Neural cell (in vitro differentiated cells): ENCODE data around the gene MARF1. TPM values are rescaled to one million over a fixed set of nuclear protein-coding genes. Genes with fewer than 3 reads are reported as not detected.

Experiments used
- H2AFZ ChIP-seq: fragments of 200-600, 300-800 bp; sonication (generic), shearing (Covaris generic); 2 replicates; pipeline ENCODE4 v1.6.0; 2014; ENCODE audit warnings: low read depth, mild to moderate bottlenecking, antibody characterized with exemption, low read length, moderate library complexity
- H3F3A ChIP-seq: fragments of 200-600 bp; shearing (Covaris generic); 2 replicates; pipeline ENCODE4 v1.6.1; 2016; ENCODE audit warnings: mild to moderate bottlenecking, moderate library complexity, mixed read lengths, antibody characterized with exemption, low read length; ENCODE audit not compliant: insufficient read depth, poor library complexity, severe bottlenecking
- H3K27ac ChIP-seq: fragments of 200-600, 300-800 bp; sonication (generic), shearing (Covaris generic); 2 replicates; pipeline ENCODE4 v1.5.1; 2014; ENCODE audit warnings: mild to moderate bottlenecking, low read length, moderate library complexity
- H3K27me3 ChIP-seq: fragments of 300-800, 200-600 bp; sonication (generic), shearing (Covaris generic); 2 replicates; pipeline ENCODE4 v1.6.0; 2014; ENCODE audit warnings: mild to moderate bottlenecking, low read depth, low read length, moderate library complexity; ENCODE audit not compliant: insufficient read depth
- H3K36me3 ChIP-seq: fragments of 300-800, 200-600 bp; sonication (generic), shearing (Covaris generic); 2 replicates; pipeline ENCODE4 v1.5.1; 2014; ENCODE audit warnings: mild to moderate bottlenecking, antibody characterized with exemption, low read length, moderate library complexity; ENCODE audit not compliant: insufficient read depth
- H3K4me2 ChIP-seq: fragments of 300-800, 200-600 bp; sonication (generic), shearing (Covaris generic); 2 replicates; pipeline ENCODE4 v1.6.0; 2014; ENCODE audit warnings: mild to moderate bottlenecking, low read length
- H3K4me3 ChIP-seq: fragments of 300-800, 200-600 bp; sonication (generic), shearing (Covaris generic); 2 replicates; pipeline ENCODE4 v1.5.1; 2014; ENCODE audit warnings: mild to moderate bottlenecking, low read length, moderate library complexity
- H3K79me2 ChIP-seq: fragments of 200-600 bp; shearing (Covaris generic); replicated peaks from 2 replicates; pipeline ENCODE4 v1.6.0; 2014; ENCODE audit warnings: mild to moderate bottlenecking, low read length, moderate library complexity; ENCODE audit not compliant: insufficient read depth
- H3K9ac ChIP-seq: fragments of 300-800, 200-600 bp; sonication (generic), shearing (Covaris generic); 2 replicates; pipeline ENCODE4 v1.6.1; 2016; ENCODE audit warnings: mild to moderate bottlenecking, low read length, mixed read lengths
- H3K9me2 ChIP-seq: fragments of 200-600 bp; shearing (Covaris generic); 2 replicates; pipeline ENCODE4 v1.6.1; 2016; ENCODE audit warnings: mild to moderate bottlenecking, low read length, mixed read lengths; ENCODE audit not compliant: insufficient read depth
- H3K9me3 ChIP-seq: fragments of 200-600, 300-800 bp; sonication (generic), shearing (Covaris generic); 2 replicates; pipeline ENCODE4 v1.6.1; 2016; ENCODE audit warnings: mild to moderate bottlenecking, mixed run types, low read length, moderate library complexity, mixed read lengths
- H4K20me1 ChIP-seq: fragments of 200-600 bp; shearing (Covaris generic); 2 replicates; pipeline ENCODE4 v1.6.1; 2016; ENCODE audit warnings: mild to moderate bottlenecking, mixed run types; ENCODE audit not compliant: insufficient read depth
- CTCF ChIP-seq: fragments of 450-650 bp; IDR thresholded peaks from 2 replicates; pipeline ENCODE4 v1.5.1; 2014; ENCODE audit warnings: antibody characterized with exemption, mild to moderate bottlenecking, moderate library complexity; ENCODE audit not compliant: poor library complexity, severe bottlenecking
- EP300 ChIP-seq: fragments of 450-650 bp; conservative IDR thresholded peaks from 2 replicates; pipeline ENCODE4 v1.6.1; 2014; ENCODE audit warnings: antibody characterized with exemption, mild to moderate bottlenecking, moderate library complexity; ENCODE audit not compliant: poor library complexity, severe bottlenecking
- EZH2 ChIP-seq: fragments of 200-600, 300-800 bp; shearing (Covaris generic), sonication (generic); IDR thresholded peaks from 2 replicates; pipeline ENCODE4 v1.6.1; 2014; ENCODE audit warnings: antibody characterized with exemption, low read length, borderline replicate concordance, mild to moderate bottlenecking; ENCODE audit not compliant: insufficient read depth, poor library complexity, severe bottlenecking
- MXI1 ChIP-seq: fragments of 450-650 bp; conservative IDR thresholded peaks from 2 replicates; pipeline ENCODE4 v1.6.1; 2014; ENCODE audit warnings: antibody characterized with exemption, mild to moderate bottlenecking; ENCODE audit not compliant: poor library complexity, severe bottlenecking
- POLR2AphosphoS5 ChIP-seq: IDR thresholded peaks from 2 replicates; pipeline ENCODE4 v1.6.1; 2012
- RAD21 ChIP-seq: fragments of 450-650 bp; conservative IDR thresholded peaks from 2 replicates; pipeline ENCODE4 v1.6.1; 2014; ENCODE audit warnings: antibody characterized with exemption, mild to moderate bottlenecking, moderate library complexity
- REST ChIP-seq: IDR thresholded peaks from 2 replicates; pipeline ENCODE4 v1.6.1; 2012; ENCODE audit warnings: borderline replicate concordance
- SMC3 ChIP-seq: fragments of 450-650 bp; conservative IDR thresholded peaks from 2 replicates; pipeline ENCODE4 v1.6.1; 2014; ENCODE audit warnings: antibody characterized with exemption, mild to moderate bottlenecking, moderate library complexity; ENCODE audit not compliant: poor library complexity
- TAF1 ChIP-seq: IDR thresholded peaks from 2 replicates; pipeline ENCODE4 v1.6.1; 2012; ENCODE audit warnings: low read depth
- polyA plus RNA-seq: library from polyadenylated mRNA; depleted of rRNA; stranded (reverse); fragments of >200 nt; gene quantifications from 2 replicates; pipeline ENCODE4 v1.2.3, GENCODE V29; 2014

Gene MARF1
- polyA plus RNA-seq, 1 donor from 2014 or later, result 23.2 TPM

- Histone ChIP-seq H3K9me3 (no peaks in the 10 kb centered on the region), H3K9ac (no peak overlapping the region), H3K27me3 (no peaks in the 10 kb centered on the region), H4K20me1 (no peaks in the 10 kb centered on the region), H3K4me3 (no peak overlapping the region), H3K9me2 (no peaks in the 10 kb centered on the region), H2AFZ (no peak overlapping the region), H3K36me3 (no peaks in the 10 kb centered on the region), H3F3A (no peaks in the 10 kb centered on the region), H3K4me2 (no peak overlapping the region), H3K79me2 (no peaks in the 10 kb centered on the region), H3K27ac (no peak overlapping the region)
- TF ChIP-seq MXI1 (no peak), CTCF (no peak), SMC3 (no peak), POLR2AphosphoS5 (no peak), EP300 (no peak), TAF1 (no peak), EZH2 (no peak), REST (no peak), RAD21 (no peak)
Observed at GRCh38 chr16:15691046-15691445, 48.1 kb upstream of the MARF1 start.

- no peaks in the 10 kb centered on the region for H3K9me2 ChIP-seq
- no peak overlapping the region for H3K4me3 ChIP-seq
Observed at GRCh38 chr16:15690296-15690695, 47.3 kb upstream of the MARF1 start.

More at GRCh38 chr16:15690296-15690695, 47.3 kb upstream of the MARF1 start:
- Histone ChIP-seq H3K9ac (no peak overlapping the region), H4K20me1 (no peaks in the 10 kb centered on the region), H3K27me3 (no peaks in the 10 kb centered on the region), H3F3A (no peaks in the 10 kb centered on the region), H3K4me2 (no peak overlapping the region), H3K79me2 (no peaks in the 10 kb centered on the region), H3K9me3 (no peaks in the 10 kb centered on the region), H3K36me3 (no peaks in the 10 kb centered on the region), H2AFZ (no peak overlapping the region), H3K27ac (no peak overlapping the region)
- TF ChIP-seq TAF1 (no peak), REST (no peak), POLR2AphosphoS5 (no peak), EZH2 (no peak), MXI1 (no peak)
